Neuron (in vitro differentiated cells): Measurements from ENCODE around the gene LGALS9.
"Not testable (repeated sequence)": the region's sequence is repeated elsewhere in the genome, so short reads cannot be mapped to it uniquely, and the experiment has no call there.

ENCODE experiments used
- H2AFZ ChIP-seq: one replicate; pipeline ENCODE4 v1.6.1; 2013; ENCODE audit warnings: low read depth, mild to moderate bottlenecking, inconsistent platforms, low read length, moderate library complexity
- H3K27me3 ChIP-seq: one replicate; pipeline ENCODE4 v1.6.1; 2013; ENCODE audit warnings: low read length; ENCODE audit not compliant: insufficient read depth
- H3K36me3 ChIP-seq: one replicate; pipeline ENCODE4 v1.6.1; 2013; ENCODE audit warnings: low read length; ENCODE audit not compliant: insufficient read depth
- H3K4me1 ChIP-seq: one replicate; pipeline ENCODE4 v1.6.1; 2013; ENCODE audit warnings: low read length; ENCODE audit not compliant: insufficient read depth
- H3K4me3 ChIP-seq: 2 replicates; pipeline ENCODE4 v1.5.1; 2013; ENCODE audit warnings: mild to moderate bottlenecking, low read length, moderate library complexity
- H3K9me3 ChIP-seq: one replicate; pipeline ENCODE4 v1.6.1; 2013; ENCODE audit warnings: low read length

The LGALS9 gene

GRCh38 chr17:27637818-27638217 is 6.8 kb downstream of the LGALS9 start:
- H3K4me3 ChIP-seq: not testable (repeated sequence)

GRCh38 chr17:27638415-27638914 is 7.5 kb downstream of the LGALS9 start:
- H3K9me3 ChIP-seq, H3K4me3 ChIP-seq, H2AFZ ChIP-seq, H3K36me3 ChIP-seq, H3K4me1 ChIP-seq, H3K27me3 ChIP-seq: not testable (repeated sequence)

More at GRCh38 chr17:27637818-27638217, 6.8 kb downstream of the LGALS9 start:
- H3K9me3 ChIP-seq, H2AFZ ChIP-seq, H3K4me1 ChIP-seq, H3K36me3 ChIP-seq, H3K27me3 ChIP-seq: not testable (repeated sequence)

GRCh38 chr17:27640790-27641189 is 9.8 kb downstream of the LGALS9 start:
- no peak overlapping the region for H3K4me3 ChIP-seq

GRCh38 chr17:27644586-27644985 is 13.6 kb downstream of the LGALS9 start:
- Histone ChIP-seq H3K36me3 (no peaks in the 10 kb centered on the region), H2AFZ (no peak overlapping the region), H3K27me3 (no peaks in the 10 kb centered on the region), H3K4me1 (no peaks in the 10 kb centered on the region), H3K9me3 (no peaks in the 10 kb centered on the region), H3K4me3 (no peak overlapping the region)

More at GRCh38 chr17:27640790-27641189, 9.8 kb downstream of the LGALS9 start:
- Histone ChIP-seq H3K4me1 (no peaks in the 10 kb centered on the region), H3K9me3 (no peaks in the 10 kb centered on the region), H3K27me3 (no peaks in the 10 kb centered on the region), H3K36me3 (no peaks in the 10 kb centered on the region), H2AFZ (no peak overlapping the region)

GRCh38 chr17:27645621-27646020 is 14.6 kb downstream of the LGALS9 start:
- H3K27me3 ChIP-seq, H2AFZ ChIP-seq, H3K4me3 ChIP-seq, H3K4me1 ChIP-seq, H3K9me3 ChIP-seq, H3K36me3 ChIP-seq: not testable (repeated sequence)

- Histone ChIP-seq H2AFZ (no peak overlapping the region), H3K27me3 (no peaks in the 10 kb centered on the region), H3K4me3 (no peak overlapping the region), H3K4me1 (no peaks in the 10 kb centered on the region), H3K9me3 (no peaks in the 10 kb centered on the region), H3K36me3 (no peaks in the 10 kb centered on the region)
Measured at GRCh38 chr17:27646232-27646631, 15.2 kb downstream of the LGALS9 start.

- Histone ChIP-seq H3K9me3 (no peaks in the 10 kb centered on the region), H3K4me1 (no peaks in the 10 kb centered on the region), H3K36me3 (no peaks in the 10 kb centered on the region), H3K4me3 (no peak overlapping the region), H3K27me3 (no peaks in the 10 kb centered on the region), H2AFZ (no peak overlapping the region)
Measured at GRCh38 chr17:27647765-27648164, 16.8 kb downstream of the LGALS9 start.

- not testable (repeated sequence) for H3K36me3 ChIP-seq, H3K4me3 ChIP-seq, H3K27me3 ChIP-seq, H3K9me3 ChIP-seq, H3K4me1 ChIP-seq, H2AFZ ChIP-seq
Measured at GRCh38 chr17:27649111-27649571, 18.2 kb downstream of the LGALS9 start.

GRCh38 chr17:27649929-27650328 is 18.9 kb downstream of the LGALS9 start:
- H3K36me3 ChIP-seq: no peaks in the 10 kb centered on the region
- no peaks in the 10 kb centered on the region for H3K4me1 ChIP-seq
- H3K9me3 ChIP-seq: no peaks in the 10 kb centered on the region
- H3K4me3 ChIP-seq: no peak overlapping the region
- no peaks in the 10 kb centered on the region for H3K27me3 ChIP-seq
- H2AFZ ChIP-seq: no peak overlapping the region

GRCh38 chr17:27650836-27651235 is 19.8 kb downstream of the LGALS9 start:
- H2AFZ ChIP-seq: no peak overlapping the region
- no peak overlapping the region for H3K4me3 ChIP-seq

GRCh38 chr17:27651411-27652345 is 20.7 kb downstream of the LGALS9 start:
- Histone ChIP-seq H3K36me3 (no peaks in the 10 kb centered on the region), H3K4me3 (no peak overlapping the region), H3K9me3 (no peaks in the 10 kb centered on the region), H3K4me1 (no peaks in the 10 kb centered on the region), H2AFZ (no peak overlapping the region), H3K27me3 (no peaks in the 10 kb centered on the region)

More at GRCh38 chr17:27650836-27651235, 19.8 kb downstream of the LGALS9 start:
- Histone ChIP-seq H3K27me3 (no peaks in the 10 kb centered on the region), H3K9me3 (no peaks in the 10 kb centered on the region), H3K36me3 (no peaks in the 10 kb centered on the region), H3K4me1 (no peaks in the 10 kb centered on the region)

- H3K36me3 ChIP-seq, H2AFZ ChIP-seq: not testable (repeated sequence)
Measured at GRCh38 chr17:27653449-27653971, 22.5 kb downstream of the LGALS9 start.

GRCh38 chr17:27654136-27654535 is 23.1 kb downstream of the LGALS9 start:
- H3K9me3 ChIP-seq: no peaks in the 10 kb centered on the region
- H3K27me3 ChIP-seq: no peaks in the 10 kb centered on the region
- no peak overlapping the region for H2AFZ ChIP-seq
- no peaks in the 10 kb centered on the region for H3K36me3 ChIP-seq
- no peaks in the 10 kb centered on the region for H3K4me1 ChIP-seq
- H3K4me3 ChIP-seq: no peak overlapping the region

More at GRCh38 chr17:27653449-27653971, 22.5 kb downstream of the LGALS9 start:
- not testable (repeated sequence) for H3K4me3 ChIP-seq, H3K4me1 ChIP-seq, H3K27me3 ChIP-seq, H3K9me3 ChIP-seq
